RKO (cell line): ENCODE measurements around the gene KRT79.

Experiments
- DNase-seq: peaks from one replicate; pipeline ENCODE4 v3.0.0-alpha.2; 2016; ENCODE audit warnings: low spot score

KRT79 gene

DNA sequence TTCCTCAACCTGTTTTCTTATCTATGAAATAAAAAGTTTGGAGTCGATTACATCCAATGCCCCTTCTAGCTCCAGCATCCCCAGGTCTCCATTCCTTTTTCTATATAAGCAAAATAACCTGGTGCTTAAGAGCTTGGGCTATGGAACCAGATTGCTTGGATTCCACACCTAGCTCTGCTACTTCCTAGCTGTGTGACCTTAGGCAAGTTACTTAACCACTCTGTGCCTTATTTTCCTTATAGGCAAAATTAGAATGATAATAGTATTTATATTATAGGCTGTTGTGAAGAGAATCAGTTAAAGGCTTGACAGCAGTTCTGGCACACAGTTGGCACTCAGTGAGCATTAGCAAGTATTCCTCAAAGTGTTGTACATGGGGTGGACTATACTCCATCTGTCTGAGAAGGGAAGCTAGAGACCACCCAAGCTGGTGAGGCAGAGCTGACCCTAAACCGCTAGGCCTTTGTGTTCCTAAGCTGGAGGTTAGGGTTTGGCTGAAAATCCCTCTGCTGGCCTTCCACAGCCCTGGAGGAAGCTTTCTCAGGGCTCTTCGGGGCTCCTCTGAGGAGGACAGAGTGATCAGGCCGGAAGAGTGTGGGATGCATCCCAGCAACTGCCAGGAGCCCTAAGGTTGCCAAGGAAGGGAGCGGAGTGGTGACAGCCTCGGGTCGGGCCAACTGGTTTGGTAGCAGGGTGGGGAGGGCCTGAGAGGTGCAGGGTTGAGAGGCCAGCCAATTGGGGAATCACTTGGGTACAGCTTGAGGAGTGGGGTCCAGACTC is 14.2 kb downstream of the KRT79 start:
- no peak for DNase-seq

DNA sequence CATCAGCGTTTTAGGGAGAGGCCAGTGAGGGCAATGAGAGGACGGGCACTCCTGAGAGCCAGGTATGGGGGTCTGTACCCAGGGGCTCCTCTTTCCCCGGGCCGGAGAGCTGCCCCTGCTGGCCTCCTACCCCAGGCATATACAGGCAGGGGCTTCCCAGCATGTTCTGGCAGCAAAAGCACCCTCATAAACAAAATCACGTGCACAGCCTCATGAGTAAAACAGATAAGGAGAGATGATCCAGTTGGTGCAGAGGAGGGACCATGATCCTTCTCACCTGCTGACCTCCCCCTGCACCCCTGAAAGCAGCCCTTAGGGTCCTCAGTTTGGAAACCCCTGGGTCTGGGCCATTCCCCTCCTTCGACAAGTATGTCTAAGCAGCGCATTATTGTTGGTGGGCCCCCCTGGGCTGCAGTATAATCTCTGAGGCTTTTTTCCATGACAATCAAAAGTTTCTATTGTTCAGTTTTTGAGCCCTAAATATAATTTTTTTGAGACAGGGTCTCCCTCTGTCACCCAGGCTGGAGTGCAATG is 15.2 kb downstream of the KRT79 start:
- DNase-seq: no peak

DNA sequence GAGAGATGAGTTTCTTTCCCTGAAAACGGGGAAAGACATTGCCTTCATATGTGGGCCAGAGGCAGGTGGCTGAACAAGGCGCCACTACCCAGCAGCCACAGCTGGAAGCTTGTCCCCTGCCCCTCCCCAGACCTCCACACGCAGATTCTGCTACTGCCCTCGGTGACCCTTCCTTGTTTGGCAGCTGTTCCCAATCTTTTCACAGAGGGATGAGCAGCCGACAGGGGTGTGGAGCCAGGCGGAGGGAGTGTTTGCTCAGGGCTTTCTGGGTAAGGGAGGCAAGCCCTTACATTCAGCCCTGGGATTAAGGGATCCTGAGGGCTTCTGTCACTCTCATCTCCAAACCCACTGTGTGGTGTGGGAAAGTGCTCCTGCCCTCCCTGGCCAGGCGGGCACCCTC is 15.7 kb downstream of the KRT79 start:
- DNase-seq: no peak

DNA sequence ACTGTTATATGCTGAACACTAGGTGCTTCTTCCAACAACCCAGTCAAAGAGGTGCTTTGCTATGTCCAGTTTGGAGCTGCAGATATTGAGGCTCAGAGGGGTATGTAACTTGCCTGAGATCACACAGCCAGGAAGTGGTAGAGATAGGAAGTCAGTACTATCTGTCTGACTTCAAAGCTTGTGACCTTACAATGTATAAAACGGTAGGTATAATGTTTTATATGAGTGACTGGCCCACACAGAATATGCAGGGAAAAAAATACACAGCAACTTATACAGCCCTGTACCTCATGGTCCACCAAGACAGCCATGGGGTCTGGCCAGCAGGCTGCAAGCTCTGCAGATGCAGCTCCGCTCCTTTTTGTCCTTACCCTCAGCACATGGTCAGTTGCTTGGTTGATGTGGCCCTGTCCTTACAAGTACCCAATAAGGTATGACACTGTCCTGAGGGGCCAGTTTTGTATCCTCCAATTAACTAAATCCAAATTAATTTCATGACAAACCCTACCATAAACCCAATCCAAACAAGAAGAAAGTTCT is 16.3 kb downstream of the KRT79 start:
- no peak for DNase-seq

GRCh38 chr12:52817003-52817698 is 17.0 kb downstream of the KRT79 start:
- no peak for DNase-seq

DNA sequence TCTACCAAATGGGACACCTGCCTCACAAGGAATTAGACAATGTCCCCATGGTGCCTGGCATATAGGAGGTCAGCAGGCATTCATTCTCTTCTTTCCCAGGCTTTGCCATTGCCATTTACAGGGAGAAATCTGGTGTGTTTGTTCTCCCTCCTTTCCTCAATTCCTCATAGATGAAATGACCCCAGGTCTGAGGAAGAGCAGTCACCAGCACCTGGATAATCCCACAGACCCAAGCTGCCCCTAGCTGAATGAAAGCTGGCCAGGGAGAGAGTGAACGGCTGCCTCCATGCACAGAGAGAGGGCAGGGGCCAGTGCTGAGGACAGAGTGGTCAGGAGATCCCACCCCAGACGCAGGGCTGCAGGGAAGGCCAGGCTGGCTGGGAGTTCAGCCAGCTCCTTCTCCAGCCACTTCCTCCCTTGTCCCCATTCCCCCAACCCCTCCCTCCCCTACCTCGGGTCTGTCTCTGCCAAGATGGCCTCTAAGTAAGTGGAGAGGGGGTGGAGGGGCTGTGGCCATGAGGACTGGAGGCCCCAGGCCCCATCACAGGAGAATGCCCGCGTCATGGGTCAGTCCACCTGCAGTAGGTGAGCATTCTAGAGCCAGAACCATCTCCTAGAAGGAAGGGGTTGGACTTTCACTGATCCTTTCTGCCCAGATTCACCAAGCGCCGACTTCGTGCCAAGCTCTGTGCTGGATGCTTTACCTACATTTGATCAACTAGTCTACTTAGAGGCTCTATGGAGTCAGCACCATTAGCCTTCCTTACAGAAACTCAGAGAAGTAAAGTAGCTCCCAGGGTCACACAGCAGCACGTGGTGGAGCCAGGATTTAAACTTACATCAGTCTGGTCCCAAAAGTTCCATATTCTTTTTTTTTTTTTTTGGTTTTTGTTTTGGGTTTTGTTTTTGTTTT is 18.2 kb downstream of the KRT79 start:
- DNase-seq: no peak

- DNase-seq: no peak
Observed at GRCh38 chr12:52815161-52815560, 18.9 kb downstream of the KRT79 start.

GRCh38 chr12:52814710-52815155 is 19.4 kb downstream of the KRT79 start:
- DNase-seq: no peak

DNA sequence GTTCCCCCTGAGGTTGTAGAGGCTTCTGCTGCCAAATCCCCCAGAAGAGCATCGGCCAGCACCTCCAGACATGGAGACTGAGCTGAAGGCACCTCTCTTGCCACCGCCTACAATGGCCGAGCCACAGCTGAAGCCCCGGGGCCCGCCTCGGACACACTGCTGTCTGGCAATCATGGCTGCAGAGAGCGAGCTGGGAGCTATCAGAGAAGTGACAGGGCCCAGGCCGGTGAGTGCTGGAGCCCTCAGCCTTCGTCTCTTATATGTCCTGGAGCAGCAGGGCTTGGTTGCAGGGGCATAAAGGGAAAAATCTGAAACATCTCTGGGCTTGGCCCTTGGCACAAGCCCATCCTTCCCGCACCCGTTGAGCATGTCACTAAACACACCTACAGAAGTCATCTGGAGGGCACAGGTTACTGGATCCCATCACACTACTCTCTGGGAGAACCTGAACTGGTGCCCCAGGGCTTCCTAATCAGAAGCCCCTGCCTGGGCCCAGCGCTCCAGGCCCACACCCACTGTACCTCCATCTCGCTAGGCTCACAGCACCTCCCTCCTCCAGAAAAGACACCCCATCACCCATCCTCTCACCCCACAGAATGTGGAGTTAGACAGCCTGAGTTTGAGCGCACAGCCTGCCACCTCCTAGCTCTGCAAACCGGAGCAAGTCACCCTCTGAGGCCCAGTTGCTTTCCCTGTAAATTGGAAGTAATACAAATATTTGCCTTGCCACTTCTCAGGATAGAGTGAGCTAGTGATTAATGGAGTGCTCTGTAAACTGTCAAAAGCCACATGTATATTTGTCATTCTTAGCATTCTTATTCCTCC is 20.0 kb downstream of the KRT79 start, which contains the start of gene KRT4:
KRT4 (minus strand) TSS at position 232 of the 825 bp plus-strand sequence; CDS start at position 174, 58 bp downstream.
- DNase-seq: no peak

DNA sequence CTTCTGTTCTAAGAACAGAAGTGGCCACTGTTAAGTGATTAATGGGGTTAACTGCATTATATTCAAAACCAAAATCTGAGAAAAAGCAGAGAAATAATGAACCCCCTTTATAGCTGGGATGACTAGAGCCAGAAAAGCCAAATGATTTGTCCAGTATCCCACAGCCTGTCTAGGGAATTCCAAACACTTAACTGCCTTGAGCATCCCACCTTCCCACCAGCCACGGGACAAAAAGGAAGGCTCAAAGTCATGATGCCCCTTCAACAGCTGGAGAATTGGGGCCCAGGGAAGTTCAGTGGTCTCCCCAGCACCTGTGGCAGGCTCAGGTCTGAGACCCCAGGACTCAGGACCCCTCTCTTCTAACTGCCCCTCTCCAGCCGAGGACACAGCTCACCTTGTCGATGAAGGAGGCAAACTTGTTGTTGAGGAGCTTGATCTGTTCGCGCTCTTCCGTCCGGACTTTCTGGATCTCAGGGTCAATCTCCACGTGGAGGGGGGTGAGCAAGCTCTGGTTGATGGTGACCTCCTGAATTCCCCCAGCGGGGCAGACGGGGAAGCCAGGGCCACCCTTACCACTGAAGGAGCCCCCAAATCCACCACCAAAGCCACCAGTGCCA is 20.8 kb downstream of the KRT79 start:
- DNase-seq: no peak

- no peak for DNase-seq
Observed at GRCh38 chr12:52812749-52813148, 21.4 kb downstream of the KRT79 start.

- DNase-seq: no peak
Observed at GRCh38 chr12:52812073-52812400, 22.1 kb downstream of the KRT79 start.

DNA sequence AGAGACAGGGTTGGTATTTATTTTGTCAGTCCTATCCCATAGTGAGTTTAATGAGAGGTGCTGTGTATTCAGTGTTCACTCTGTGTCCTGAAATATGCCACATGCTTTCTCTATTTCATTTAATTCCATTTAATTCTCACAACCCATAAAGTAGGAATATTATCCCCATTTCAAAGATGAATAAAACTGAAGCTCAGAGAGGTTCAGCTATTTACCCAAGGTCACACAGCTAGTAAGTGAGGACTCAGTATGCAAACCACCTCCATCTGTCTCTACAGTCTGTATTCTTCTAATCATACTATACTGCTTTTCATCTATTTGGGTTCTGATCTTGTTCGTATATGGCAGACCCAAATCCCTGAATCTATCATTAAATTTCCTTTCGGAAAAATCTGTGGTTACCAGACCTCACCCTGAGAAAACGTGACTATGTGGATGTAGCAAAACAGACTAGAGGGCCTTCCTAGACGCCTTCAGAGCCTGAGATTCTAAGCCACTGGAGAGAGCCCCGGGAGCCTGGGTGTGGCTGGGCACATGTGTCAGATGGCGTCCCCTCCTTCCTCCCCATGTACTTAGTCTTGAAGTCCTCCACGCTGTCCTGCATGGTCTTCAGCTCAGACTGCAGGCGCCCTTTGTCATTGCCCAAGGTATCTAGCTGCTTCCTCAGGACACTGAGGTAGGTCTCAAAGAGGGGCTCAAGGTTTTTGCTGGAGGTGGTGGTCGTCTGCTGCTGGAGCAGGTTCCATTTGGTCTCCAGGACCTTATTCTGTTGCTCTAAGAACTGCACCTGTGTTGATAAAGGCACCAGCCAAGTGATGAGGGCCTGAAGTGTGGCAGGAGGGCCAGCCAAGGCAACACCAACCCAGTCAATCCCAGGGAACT is 22.7 kb downstream of the KRT79 start:
- DNase-seq: no peak

- DNase-seq: no peak
Observed at GRCh38 chr12:52810554-52810953, 23.6 kb downstream of the KRT79 start.

DNA sequence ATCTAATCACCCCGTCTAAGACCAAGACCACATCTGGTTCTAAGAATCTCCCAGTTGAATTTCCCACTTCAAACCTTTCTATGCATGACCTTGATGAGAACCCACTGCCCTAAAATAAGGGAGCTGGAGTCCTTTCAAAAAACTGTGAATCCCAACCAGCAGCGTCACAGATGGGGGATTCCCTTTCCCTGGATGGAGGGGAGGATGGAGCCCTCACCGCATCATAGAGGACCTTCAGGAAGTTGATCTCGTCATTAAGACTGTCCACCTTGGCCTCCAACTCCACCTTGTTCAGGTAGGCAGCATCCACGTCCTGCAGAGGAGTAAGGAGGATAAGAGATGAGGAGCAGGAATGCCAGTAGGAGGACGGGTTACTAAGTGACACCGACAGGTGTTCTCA is 24.9 kb downstream of the KRT79 start:
- no peak for DNase-seq

GRCh38 chr12:52808573-52809160 is 25.4 kb downstream of the KRT79 start:
- no peak for DNase-seq

DNA sequence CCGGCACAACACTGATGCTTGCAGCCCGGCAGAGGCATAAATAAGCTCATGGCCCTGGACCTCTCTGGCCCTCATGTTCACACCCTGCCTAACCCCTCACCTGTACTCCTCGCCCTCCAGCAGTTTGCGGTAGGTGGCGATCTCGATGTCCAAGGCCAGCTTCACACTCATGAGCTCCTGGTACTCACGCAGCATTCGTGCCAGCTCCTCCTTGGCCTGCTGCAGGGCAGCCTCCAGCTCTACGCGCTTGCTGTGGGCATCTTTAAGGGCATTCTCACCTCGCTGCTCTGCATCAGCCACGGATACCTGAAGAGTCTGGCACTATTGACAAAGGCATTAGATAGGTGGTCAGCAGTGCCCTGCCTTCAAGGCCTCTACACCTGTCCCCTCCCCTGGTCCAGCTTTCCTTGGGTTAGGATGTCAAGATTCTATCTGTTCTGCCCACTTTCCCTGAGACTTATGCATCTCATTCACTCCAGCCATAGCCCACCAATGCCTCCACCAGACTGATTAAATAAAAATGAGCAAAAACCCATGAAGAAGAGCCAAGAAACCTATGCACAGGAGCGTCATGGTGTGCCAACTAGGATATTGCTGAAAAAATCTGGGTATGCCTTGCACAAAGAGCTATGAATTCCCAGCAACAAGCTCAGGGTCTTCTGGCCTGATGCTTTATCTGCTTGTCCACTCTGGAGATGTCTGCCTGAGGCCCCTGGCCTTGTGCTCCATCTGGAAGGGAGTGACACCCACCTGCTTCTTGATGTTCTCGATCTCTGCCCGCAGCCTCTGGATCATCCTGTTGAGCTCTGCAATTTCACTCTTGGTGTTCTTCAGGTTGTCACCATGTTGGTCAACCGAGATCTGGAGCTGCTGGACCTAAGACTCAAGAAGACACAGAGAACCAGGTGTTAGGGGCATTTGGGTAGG is 26.3 kb downstream of the KRT79 start:
- DNase-seq: no peak
